HT1080 (cell line): ENCODE data around the gene OBSCN. TPM values are rescaled to one million over a fixed set of nuclear protein-coding genes. Genes with fewer than 3 reads are reported as not detected.

Source experiments
- DNase-seq: peaks from one replicate; pipeline ENCODE4 v3.0.0-alpha.2; 2015; ENCODE audit warnings: low read depth
- total RNA-seq: library from RNA; depleted of rRNA; stranded (reverse); fragments of >200 nt; shearing (Covaris generic); gene quantifications from 2 replicates; pipeline ENCODE4 v1.2.3, GENCODE V29; 2014

The OBSCN gene
- total RNA-seq, 1 experiment from 2014 or later: 0.66 TPM

- DNase-seq: no peak
Measured at GRCh38 chr1:228394571-228395394, 186.9 kb downstream of the OBSCN start.

- no peak for DNase-seq
Measured at GRCh38 chr1:228396770-228397662, 189.2 kb downstream of the OBSCN start.

GRCh38 chr1:228397966-228398365, 190.1 kb downstream of the OBSCN start:
- no peak for DNase-seq

GRCh38 chr1:228398741-228399461, 191.1 kb downstream of the OBSCN start:
- no peak for DNase-seq

GRCh38 chr1:228399531-228400236, 191.8 kb downstream of the OBSCN start:
- DNase-seq: no peak

GRCh38 chr1:228400237-228400651, 192.4 kb downstream of the OBSCN start:
- DNase-seq: no peak

- no peak for DNase-seq
Measured at GRCh38 chr1:228400692-228401454, 193.0 kb downstream of the OBSCN start.

- no peak for DNase-seq
Measured at GRCh38 chr1:228401782-228402640, 194.2 kb downstream of the OBSCN start.

- no peak for DNase-seq
Measured at GRCh38 chr1:228402641-228403025, 194.8 kb downstream of the OBSCN start.

- no peak for DNase-seq
Measured at GRCh38 chr1:228403231-228403631, 195.4 kb downstream of the OBSCN start.

GRCh38 chr1:228404107-228404720, 196.4 kb downstream of the OBSCN start:
- no peak for DNase-seq

- DNase-seq: no peak
Measured at GRCh38 chr1:228405200-228405978, 197.5 kb downstream of the OBSCN start.

GRCh38 chr1:228405979-228406228, 198.1 kb downstream of the OBSCN start:
- no peak for DNase-seq

- DNase-seq: no peak
Measured at GRCh38 chr1:228407106-228408040, 199.5 kb downstream of the OBSCN start.

- no peak for DNase-seq
Measured at GRCh38 chr1:228408041-228408868, 200.4 kb downstream of the OBSCN start.
